Effector memory CD4-positive, alpha-beta T cell (primary cell): ENCODE data around the gene BFSP1.

Experiments used
- DNase-seq, 3 donors: peaks; one replicate each; pipeline ENCODE4 v3.0.0-alpha.2; 2020
- H3K27ac ChIP-seq: 2 replicates; pipeline ENCODE4 v1.7.0; 2013; ENCODE audit warnings: mild to moderate bottlenecking, low read length, moderate library complexity; ENCODE audit not compliant: insufficient read depth, poor library complexity, severe bottlenecking
- H3K27me3 ChIP-seq: replicated peaks from 2 replicates; pipeline ENCODE4 v1.7.0; 2013; ENCODE audit warnings: mild to moderate bottlenecking, low read length; ENCODE audit not compliant: insufficient read depth, control insufficient read depth, poor library complexity, severe bottlenecking
- H3K36me3 ChIP-seq: 2 replicates; pipeline ENCODE4 v1.7.0; 2013; ENCODE audit warnings: mild to moderate bottlenecking, low read length, moderate library complexity; ENCODE audit not compliant: control insufficient read depth, insufficient read depth
- H3K4me1 ChIP-seq: 2 replicates; pipeline ENCODE4 v1.7.0; 2013; ENCODE audit warnings: low read length, mild to moderate bottlenecking; ENCODE audit not compliant: control insufficient read depth, insufficient read depth, poor library complexity, severe bottlenecking
- H3K4me3 ChIP-seq: 2 replicates; pipeline ENCODE4 v1.7.0; 2013; ENCODE audit warnings: low read length, low read depth, mild to moderate bottlenecking; ENCODE audit not compliant: insufficient read depth, poor library complexity, severe bottlenecking
- H3K9me3 ChIP-seq: 2 replicates; pipeline ENCODE4 v1.7.0; 2013; ENCODE audit warnings: mild to moderate bottlenecking, low read length, moderate library complexity; ENCODE audit not compliant: control insufficient read depth

The BFSP1 gene

DNA sequence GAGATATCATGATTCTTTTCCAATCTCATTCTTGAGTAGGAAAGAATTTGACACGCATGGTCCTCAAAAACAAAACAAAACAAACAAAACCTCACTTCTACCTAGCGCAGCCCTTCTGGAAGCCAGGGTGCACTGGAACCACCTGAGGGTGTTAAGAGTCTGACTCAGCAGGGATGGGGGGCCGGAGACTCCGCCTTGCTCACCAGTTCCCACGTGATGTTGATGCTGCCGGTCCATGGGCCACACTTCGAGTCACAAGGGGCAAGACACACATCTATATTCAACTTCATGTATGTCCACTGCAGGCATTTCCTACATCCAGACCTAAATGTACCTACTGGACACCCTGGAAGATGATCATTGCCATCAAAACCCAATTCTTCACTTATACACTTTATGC lies 30.4 kb downstream of the BFSP1 start:
- no peak overlapping the region for H3K27ac ChIP-seq
- no peak for DNase-seq

DNA sequence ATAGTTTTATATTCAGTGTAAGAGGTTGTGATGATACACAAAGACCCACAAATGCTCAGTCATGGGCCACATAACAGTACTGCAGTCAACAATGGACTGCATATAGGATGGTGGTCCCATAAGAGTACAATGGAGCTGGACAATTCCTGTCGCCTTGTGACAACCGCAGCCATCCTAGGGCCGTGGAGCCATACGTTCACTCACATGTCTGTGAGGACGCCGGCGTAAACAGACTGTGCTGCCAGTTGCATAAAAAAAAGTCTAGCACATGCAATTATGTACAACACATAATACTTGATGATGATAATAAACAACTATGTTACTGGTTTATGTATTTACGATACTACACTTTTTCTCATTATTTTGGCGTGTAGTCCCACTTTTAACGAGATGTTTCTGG lies 30.9 kb downstream of the BFSP1 start:
- no peaks in the 10 kb centered on the region for H3K27me3 ChIP-seq
- no peaks in the 10 kb centered on the region for H3K9me3 ChIP-seq
- H3K4me1 ChIP-seq, result peaks cover 2% of the 10 kb centered on the region
- no peaks in the 10 kb centered on the region for H3K36me3 ChIP-seq
- H3K27ac ChIP-seq, result no peak overlapping the region
- no peak for DNase-seq
- H3K4me3 ChIP-seq, result no peak overlapping the region

More for the DNA sequence above, 30.4 kb downstream of the BFSP1 start:
- no peaks in the 10 kb centered on the region for H3K36me3 ChIP-seq
- no peak overlapping the region for H3K4me3 ChIP-seq
- no peaks in the 10 kb centered on the region for H3K27me3 ChIP-seq
- no peaks in the 10 kb centered on the region for H3K9me3 ChIP-seq
- peaks cover 7% of the 10 kb centered on the region for H3K4me1 ChIP-seq

GRCh38 chr20:17499041-17499440 lies 32.1 kb downstream of the BFSP1 start:
- DNase-seq, result no peak
- Histone ChIP-seq H3K4me3 (no peak overlapping the region), H3K27me3 (no peaks in the 10 kb centered on the region), H3K9me3 (no peaks in the 10 kb centered on the region), H3K4me1 (peaks cover 2% of the 10 kb centered on the region), H3K36me3 (no peaks in the 10 kb centered on the region), H3K27ac (no peak overlapping the region)

DNA sequence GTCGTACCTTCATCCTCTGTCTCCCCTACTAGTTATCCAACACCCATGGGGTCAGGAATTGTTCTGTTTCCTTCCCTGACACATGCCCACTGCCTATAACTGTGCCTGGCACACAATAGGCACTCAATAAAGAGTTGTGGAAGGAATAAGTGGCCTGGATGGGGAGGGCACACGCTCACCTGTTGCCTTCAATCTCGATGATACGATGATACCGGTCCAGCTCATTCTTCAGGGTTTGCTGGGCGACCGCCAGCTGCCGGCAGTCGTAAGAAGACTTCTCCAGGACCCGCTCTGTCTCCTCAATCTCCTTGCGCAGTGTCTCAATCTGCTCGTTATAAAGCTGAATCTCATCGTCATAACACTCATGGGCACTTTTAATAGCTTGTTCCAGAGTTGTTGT lies 32.5 kb downstream of the BFSP1 start:
- no peaks in the 10 kb centered on the region for H3K9me3 ChIP-seq
- H3K4me3 ChIP-seq, result no peak overlapping the region
- H3K4me1 ChIP-seq, result peaks cover 2% of the 10 kb centered on the region
- no peak for DNase-seq
- H3K36me3 ChIP-seq, result no peaks in the 10 kb centered on the region
- H3K27ac ChIP-seq, result no peak overlapping the region
- no peaks in the 10 kb centered on the region for H3K27me3 ChIP-seq

DNA sequence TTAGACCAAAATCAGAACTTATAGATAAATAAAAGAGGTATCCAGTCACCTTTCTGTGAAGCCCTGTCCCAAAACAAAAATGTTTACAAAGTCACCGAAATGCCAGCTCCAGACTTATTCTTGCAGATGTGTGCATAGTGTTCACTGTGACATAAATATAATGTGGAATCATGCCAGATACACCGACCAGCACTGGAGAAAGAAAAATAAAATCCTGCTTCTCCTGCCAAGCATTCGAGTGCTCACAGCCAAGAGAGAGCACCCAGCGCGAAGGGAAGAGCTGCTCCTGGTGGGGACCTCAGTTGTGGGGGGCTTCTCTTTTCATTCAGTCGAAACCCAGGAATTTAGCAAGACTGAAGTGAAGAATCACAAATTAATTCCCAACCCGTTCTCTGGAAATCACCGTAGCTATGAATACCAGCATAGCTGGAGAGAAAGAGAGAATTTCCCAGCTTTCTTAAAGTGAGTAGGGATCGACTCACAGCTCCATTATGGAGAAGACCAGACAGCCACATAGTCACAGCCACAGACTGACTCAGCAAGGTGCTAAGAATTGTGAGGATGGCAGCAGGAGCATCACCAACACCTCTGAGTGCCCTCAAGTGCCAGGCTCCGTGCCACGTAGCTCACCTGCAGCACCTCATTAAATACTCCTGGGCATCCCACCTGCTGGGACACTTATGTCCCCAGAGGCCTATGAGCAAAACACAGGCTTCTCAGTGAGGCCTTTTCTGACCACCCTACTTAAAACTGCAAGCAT lies 33.2 kb downstream of the BFSP1 start:
- no peaks in the 10 kb centered on the region for H3K9me3 ChIP-seq
- H3K36me3 ChIP-seq, result no peaks in the 10 kb centered on the region
- DNase-seq, result no peak
- no peak overlapping the region for H3K27ac ChIP-seq
- H3K27me3 ChIP-seq, result no peaks in the 10 kb centered on the region
- H3K4me3 ChIP-seq, result no peak overlapping the region
- H3K4me1 ChIP-seq, result no peaks in the 10 kb centered on the region

- Histone ChIP-seq H3K4me1 (no peaks in the 10 kb centered on the region), H3K9me3 (no peaks in the 10 kb centered on the region)
- no peak for DNase-seq
These were observed 35.4 kb downstream of the BFSP1 start for GRCh38 chr20:17495826-17496225.

GRCh38 chr20:17494201-17494600 lies 37.0 kb downstream of the BFSP1 start:
- Histone ChIP-seq H3K4me1 (no peaks in the 10 kb centered on the region), H3K4me3 (no peak overlapping the region), H3K9me3 (no peaks in the 10 kb centered on the region), H3K27ac (no peak overlapping the region), H3K36me3 (no peaks in the 10 kb centered on the region), H3K27me3 (no peaks in the 10 kb centered on the region)
- DNase-seq, result no peak

More at GRCh38 chr20:17495826-17496225, 35.4 kb downstream of the BFSP1 start:
- no peak overlapping the region for H3K27ac ChIP-seq
- no peaks in the 10 kb centered on the region for H3K36me3 ChIP-seq
- no peaks in the 10 kb centered on the region for H3K27me3 ChIP-seq
- H3K4me3 ChIP-seq, result no peak overlapping the region

DNA sequence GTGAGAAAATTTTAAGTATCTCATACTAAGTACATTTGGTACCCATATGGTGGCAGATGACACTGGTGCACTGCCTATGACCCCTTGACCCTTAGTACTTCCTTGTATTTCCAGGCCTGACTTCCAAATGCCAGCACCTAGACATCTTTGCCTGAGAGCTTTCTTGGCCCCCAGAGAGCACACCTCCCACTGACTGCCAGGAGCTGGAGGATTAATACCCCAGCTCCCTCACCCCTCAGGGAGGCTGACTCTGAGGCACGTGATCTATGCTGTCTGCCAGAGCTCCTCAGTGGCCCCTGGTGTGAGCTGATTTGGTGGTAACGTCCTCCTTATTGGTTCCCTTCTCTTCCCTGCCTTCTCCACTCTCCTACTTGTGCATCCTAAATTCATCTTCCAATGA lies 38.0 kb downstream of the BFSP1 start:
- Histone ChIP-seq H3K27ac (no peak overlapping the region), H3K4me3 (no peak overlapping the region), H3K36me3 (no peaks in the 10 kb centered on the region), H3K9me3 (no peaks in the 10 kb centered on the region), H3K4me1 (no peaks in the 10 kb centered on the region), H3K27me3 (no peaks in the 10 kb centered on the region)
- no peak for DNase-seq

GRCh38 chr20:17491488-17491887 lies 39.7 kb downstream of the BFSP1 start:
- Histone ChIP-seq H3K27ac (no peak overlapping the region), H3K4me1 (no peaks in the 10 kb centered on the region), H3K27me3 (no peaks in the 10 kb centered on the region), H3K36me3 (no peaks in the 10 kb centered on the region), H3K9me3 (no peaks in the 10 kb centered on the region), H3K4me3 (no peak overlapping the region)
- no peak for DNase-seq

GRCh38 chr20:17491041-17491440 lies 40.1 kb downstream of the BFSP1 start:
- Histone ChIP-seq H3K4me3 (no peak overlapping the region), H3K27ac (no peak overlapping the region), H3K27me3 (no peaks in the 10 kb centered on the region), H3K9me3 (no peaks in the 10 kb centered on the region), H3K4me1 (no peaks in the 10 kb centered on the region), H3K36me3 (no peaks in the 10 kb centered on the region)
- DNase-seq, result no peak
